Measurements from ENCODE around the gene LIG1.

- TF ChIP-seq CTCF (IDR thresholded peaks at IDR 0.05; ENCODE audit: poor library complexity) (no peak), EZH2 (IDR thresholded peaks at IDR 0.05; ENCODE audit: borderline replicate concordance) (no peak), EZH2phosphoT487 (IDR thresholded peaks at IDR 0.05; ENCODE audit: low read depth, severe bottlenecking, unreplicated experiment) (no peak)
Observed at GRCh38 chr19:48169578-48169938, 586 bp downstream of the LIG1 start.

Measured in hepatocyte (in vitro differentiated cells).